GM13976 (cell line): ENCODE data around the gene PPP3CA.
"Not testable (repeated sequence)": the region's sequence is repeated elsewhere in the genome, so short reads cannot be mapped to it uniquely, and the experiment has no call there.

Source experiments
- DNase-seq: peaks from one replicate; pipeline ENCODE4 v3.0.0; 2012; ENCODE audit warnings: low spot score
- in situ Hi-C: fragments of 300-500 bp; cut with MboI; formaldehyde crosslinking; loops from one replicate; pipeline ENCODE4 v1.12.0; 2022; ENCODE audit warnings: low sequenced_read_pairs, mixed read lengths, inconsistent platforms; ENCODE audit not compliant: unreplicated experiment
- TF ChIP-seq, protein P1 (sequence below): IDR thresholded peaks from 2 replicates; pipeline ENCODE4 v1.5.1; 2012; ENCODE audit warnings: borderline replicate concordance, mild to moderate bottlenecking; ENCODE audit not compliant: insufficient read depth; ENCODE audit errors: extremely low read depth, missing control alignments, control extremely low read depth

PPP3CA gene

DNA sequence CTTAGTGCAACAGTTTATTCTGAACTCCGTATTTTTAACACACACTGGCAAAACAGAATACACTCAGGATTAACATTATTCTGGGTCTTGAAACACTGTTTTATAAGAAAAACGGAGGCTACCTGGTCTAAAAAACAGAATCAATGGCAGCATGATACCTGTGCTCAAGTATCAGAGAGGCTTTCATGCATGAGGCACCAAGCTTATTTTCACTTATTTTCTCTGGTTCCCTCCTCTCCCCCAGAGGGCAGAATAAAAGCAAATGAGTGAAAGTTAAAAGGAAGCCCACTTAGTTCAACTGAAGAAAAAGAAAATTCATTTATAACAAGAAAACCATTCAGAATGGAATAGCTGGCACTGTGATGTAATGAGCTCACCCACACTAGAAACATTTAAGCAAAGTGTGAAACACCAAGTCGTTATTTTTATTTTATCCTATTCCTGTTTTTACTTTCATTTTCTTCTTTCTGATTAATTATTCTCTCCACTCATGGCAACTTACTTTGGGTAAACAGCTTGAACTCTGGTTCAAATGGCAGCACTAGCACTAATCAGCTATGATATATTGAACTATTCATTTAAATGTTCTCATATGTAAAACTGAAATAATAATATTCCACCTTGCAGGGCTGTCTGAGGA lies 211.8 kb downstream of the PPP3CA start:
- TF ChIP-seq, protein P1, sequence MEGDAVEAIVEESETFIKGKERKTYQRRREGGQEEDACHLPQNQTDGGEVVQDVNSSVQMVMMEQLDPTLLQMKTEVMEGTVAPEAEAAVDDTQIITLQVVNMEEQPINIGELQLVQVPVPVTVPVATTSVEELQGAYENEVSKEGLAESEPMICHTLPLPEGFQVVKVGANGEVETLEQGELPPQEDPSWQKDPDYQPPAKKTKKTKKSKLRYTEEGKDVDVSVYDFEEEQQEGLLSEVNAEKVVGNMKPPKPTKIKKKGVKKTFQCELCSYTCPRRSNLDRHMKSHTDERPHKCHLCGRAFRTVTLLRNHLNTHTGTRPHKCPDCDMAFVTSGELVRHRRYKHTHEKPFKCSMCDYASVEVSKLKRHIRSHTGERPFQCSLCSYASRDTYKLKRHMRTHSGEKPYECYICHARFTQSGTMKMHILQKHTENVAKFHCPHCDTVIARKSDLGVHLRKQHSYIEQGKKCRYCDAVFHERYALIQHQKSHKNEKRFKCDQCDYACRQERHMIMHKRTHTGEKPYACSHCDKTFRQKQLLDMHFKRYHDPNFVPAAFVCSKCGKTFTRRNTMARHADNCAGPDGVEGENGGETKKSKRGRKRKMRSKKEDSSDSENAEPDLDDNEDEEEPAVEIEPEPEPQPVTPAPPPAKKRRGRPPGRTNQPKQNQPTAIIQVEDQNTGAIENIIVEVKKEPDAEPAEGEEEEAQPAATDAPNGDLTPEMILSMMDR, result no peak
- DNase-seq, result no peak
- in situ Hi-C loops, result no loop called here

DNA sequence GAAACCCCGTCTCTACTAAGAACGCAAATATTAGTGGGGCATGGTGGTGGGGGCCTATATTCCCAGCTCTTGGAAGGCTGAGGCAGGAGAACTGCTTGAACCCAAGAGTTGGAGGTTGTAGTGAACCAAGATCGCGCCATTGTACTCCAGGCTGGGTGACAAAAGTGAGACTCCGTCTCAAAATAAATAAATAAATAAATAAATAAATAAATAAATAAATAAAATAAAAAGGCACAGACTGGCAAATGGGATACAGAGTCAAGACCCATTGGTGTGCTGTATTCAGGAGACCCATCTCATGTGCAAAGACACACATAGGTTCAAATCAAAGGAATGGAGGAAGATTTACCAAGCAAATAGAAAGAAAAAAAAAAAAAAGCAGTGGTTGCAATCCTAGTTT lies 216.3 kb downstream of the PPP3CA start:
- in situ Hi-C loops, result not testable (repeated sequence)

DNA sequence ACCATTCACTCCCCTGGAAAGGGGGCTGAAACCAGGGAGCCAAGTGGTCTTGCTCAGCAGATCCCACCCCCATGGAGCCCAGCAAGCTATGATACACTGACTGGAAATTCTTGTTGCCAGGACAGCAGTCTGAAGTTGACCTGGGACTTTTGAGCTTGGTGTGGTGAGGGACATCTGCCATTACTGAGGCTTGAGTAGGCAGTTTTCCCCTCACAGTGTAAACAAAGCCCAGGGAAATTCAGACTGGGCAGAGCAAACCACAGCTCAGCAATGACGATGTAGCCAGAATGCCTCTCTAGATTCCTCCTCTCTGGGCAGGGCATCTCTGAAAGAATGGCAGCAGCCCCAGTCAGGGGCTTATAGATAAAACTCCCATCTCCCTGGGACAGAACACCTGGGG lies 218.4 kb downstream of the PPP3CA start:
- DNase-seq, in situ Hi-C loops: not testable (repeated sequence)

More for the DNA sequence above, 216.3 kb downstream of the PPP3CA start:
- DNase-seq, result not testable (repeated sequence)

DNA sequence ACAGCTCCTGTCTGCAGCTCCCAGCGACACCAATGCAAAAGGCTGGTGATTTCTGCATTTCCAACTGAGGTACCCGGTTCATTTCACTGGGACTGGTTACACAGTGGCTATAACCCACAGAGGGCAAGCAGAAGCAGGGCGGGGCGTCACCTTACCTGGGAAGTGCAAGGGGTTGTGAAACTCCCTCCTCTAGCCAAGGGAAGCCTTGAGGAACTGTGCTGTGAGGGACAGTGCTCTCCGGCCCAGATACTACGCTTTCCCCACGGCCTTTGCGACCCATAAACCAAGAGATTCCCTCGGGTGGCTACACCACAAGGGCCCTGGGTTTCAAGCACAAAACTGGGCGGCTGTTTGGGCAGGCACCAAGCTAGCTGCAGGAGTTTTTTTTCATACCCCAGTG lies 218.9 kb downstream of the PPP3CA start:
- DNase-seq, result no peak
- TF ChIP-seq, protein P1, result no peak
- in situ Hi-C loops, result no loop called here

DNA sequence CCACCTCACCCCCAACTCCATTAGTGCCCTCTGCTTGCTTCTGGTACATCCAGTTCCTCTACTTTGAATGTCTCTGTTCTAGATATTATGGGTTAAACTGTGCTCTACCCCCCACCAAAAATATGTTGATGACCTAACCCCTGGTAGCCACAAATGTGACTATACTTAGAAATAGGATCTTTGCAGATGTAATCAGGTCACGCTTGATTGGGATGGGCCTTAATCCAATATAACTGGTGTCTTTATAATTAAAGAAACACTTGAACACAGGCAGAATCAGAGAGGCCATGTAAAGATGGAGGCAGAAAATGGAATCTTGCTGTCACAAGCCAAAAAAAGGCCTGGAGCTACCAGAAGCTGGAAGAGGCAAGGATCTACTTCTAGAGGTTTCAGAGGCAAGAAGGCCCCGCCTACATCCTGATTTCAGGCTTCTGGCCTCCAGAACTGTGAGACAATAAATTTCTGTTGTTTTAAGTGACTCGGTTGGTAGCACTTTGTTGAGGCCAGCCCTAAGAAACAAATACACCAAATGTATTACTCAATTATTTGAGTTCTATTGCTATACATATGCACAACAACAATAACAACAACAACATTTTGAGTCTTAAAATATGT lies 220.0 kb downstream of the PPP3CA start:
- TF ChIP-seq, protein P1, result no peak
- in situ Hi-C loops, result no loop called here
- no peak for DNase-seq

DNA sequence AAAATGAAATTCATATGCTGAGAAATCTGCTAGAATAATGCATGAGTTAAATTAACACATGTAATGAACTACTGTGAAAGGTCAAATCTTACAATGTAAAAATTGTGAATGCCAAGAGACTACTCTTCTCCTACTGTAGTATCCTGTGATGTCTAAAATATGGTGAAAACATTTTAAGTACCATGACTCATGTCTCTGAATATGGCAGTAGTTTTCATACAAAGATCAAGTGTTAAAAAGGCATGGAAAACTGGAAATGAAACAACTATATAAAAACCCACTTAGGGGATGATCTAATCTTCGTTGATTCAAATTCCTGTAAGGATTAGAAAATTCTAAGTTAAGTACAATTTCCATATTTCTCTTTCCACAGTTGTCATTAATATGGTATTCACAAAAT lies 221.3 kb downstream of the PPP3CA start:
- no peak for DNase-seq
- TF ChIP-seq, protein P1, result no peak
- in situ Hi-C loops, result no loop called here

DNA sequence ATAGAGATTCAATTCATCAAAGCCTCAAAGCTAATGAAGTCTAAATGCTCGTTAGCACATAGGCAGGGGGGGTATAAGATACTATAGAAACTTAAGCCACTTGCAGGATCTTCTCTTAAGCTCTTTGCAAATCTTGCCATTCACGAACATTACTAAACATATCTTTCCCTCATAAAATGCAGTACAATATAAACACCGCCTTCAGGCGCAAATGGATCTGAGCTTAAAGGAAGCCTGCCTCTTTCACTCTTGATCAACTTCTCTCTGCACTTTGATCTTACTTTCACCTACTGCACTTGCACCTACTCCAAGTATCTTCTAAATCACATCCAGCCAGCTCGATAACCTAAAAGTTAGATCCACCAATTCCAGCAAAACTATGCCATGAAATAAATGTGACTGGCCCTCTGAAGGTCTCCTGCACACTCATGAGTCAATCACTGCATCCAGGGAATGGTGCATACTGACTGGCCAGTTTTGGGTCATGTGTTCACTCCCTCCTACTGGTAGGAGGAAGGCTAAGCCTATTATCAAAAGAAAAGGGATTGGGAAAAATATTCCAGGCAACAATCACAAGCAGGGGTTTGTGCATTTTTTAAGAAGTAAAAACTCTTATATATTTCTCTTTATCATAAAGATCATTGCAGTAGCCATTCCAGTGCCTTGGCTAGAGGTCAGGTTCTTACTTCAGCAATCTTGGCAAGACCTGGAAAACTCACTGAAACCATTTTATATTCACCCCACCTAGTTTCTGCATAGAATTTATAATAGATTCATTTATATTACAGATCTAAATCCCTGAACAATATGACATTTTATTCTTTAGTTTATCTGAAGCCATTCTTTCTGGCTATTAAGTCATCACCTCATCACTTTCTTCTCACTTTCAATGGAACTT lies 222.0 kb downstream of the PPP3CA start:
- TF ChIP-seq, protein P1, result no peak
- in situ Hi-C loops, result no loop called here
- DNase-seq, result no peak
